ENCODE results near the gene RYR3.

The RYR3 gene

DNA sequence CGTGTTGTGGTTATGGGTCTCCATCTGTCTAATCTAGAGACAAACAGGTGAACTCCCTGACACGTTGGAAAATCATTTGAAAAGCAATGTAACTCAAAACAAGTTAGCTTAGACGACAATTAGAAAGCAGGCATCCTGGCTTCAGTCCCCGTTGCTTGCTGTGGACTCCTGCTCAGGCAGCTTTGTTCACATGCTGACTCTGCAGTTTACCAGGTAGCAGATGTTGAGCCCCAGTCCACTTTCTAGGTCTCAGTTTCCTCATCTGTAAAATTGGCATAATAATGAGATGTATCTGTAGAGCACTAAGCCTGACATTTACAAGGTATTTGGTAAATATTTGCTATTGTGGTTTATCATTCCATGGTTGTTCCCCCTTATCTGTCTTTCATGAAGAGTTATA lies 330.3 kb downstream of the RYR3 start:
- no peak for DNase-seq (ENCODE audit: low read depth)

DNA sequence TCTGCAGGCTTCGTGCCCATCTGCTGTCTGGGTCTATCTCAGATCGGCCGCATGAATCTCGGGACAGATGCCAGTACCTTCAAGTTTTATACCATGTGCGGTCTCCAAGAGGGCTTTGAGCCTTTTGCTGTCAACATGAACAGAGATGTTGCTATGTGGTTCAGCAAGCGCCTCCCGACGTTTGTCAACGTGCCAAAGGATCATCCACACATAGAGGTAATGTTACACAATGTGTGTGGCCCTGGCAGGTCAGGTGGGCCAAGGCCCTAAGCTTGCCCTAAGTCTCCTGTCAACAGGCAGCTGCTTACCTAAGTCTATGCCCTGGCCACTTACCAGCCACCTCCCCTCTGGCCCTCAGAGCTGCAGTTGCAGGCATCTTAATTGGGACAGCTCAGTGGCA lies 333.5 kb downstream of the RYR3 start:
- DNase-seq (ENCODE audit: low read depth), result no peak

- DNase-seq (ENCODE audit: low read depth), result no peak
Measured at GRCh38 chr15:33646744-33647143, 336.0 kb downstream of the RYR3 start.

DNA sequence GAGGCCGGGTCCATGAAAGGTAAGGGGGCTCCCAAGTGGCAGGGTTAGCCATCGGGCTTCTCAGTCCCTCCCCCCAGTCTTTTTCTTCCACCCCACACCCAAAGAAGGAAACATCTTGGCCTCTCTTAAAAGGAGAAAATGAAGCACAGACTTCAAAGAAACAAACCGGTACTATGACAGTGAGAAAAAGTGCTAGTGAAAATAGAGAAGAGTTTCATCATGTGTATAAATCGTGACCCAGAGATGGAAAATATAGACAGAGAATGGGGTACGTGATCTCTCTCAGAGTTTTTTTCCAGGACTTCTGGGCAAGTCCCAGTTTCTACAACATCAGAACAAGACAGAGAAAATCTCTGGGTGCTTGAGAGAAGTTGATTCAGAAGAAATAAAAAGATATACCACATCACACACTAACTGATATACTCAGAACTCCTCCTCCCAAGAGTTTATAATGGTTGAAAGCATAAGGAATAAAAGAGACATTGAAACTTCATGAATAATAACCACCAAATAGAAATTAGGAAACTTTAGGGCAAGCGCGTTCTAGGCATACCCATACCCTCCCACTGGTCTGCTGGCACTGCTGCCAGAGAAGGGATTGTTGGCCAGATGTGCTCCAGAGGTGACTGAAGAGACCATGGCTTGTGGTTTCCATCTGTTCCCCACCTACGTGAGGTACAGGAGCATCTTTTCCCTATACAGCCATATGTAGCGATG lies 338.6 kb downstream of the RYR3 start:
- DNase-seq (ENCODE audit: low read depth), result no peak

- DNase-seq (ENCODE audit: low read depth), result no peak
Measured at GRCh38 chr15:33654860-33655259, 344.1 kb downstream of the RYR3 start.

- DNase-seq (ENCODE audit: low read depth), result no peak
Measured at GRCh38 chr15:33655488-33655887, 344.7 kb downstream of the RYR3 start.

DNA sequence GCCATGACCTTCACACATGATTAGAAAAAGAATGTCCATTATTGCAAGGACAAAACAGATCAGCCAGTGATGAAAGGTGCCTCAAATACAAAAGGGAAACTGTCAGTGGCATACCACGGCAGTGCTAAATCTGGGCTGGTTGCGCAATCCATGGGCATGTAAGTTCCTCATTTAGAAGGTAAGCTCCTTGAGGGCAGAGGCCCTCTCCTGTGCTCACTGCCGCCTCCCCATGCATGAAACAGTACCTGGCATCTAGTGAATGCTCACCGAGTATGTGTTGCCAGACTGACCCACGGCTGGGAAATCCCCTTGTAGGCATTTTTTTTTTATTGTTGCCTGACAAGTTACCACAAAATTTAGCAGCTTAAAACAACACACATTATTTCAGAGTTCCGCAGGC lies 345.4 kb downstream of the RYR3 start:
- DNase-seq (ENCODE audit: low read depth), result no peak

- DNase-seq (ENCODE audit: low read depth), result no peak
Measured at GRCh38 chr15:33660151-33660550, 349.4 kb downstream of the RYR3 start.

GRCh38 chr15:33662014-33662413 lies 351.2 kb downstream of the RYR3 start:
- no peak for DNase-seq (ENCODE audit: low read depth)

DNA sequence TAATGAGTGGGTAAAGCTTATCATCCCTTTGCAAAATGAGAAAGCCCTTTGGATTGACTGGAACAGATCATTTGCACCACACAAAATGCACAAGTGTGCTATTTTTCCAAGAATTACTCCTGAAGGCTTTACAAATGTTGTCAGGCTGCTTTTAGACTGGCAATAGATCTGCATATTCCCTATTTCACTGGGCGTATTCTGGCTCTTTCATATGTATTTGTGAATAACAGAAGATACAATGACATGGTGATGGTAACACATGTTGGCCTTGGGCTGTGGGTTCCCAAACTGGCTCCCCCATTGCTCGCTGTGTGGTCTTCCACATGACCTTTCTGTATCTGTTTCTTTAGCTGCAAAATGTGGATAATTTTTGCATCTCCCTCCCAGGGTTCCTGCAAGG lies 354.2 kb downstream of the RYR3 start:
- no peak for DNase-seq (ENCODE audit: low read depth)

DNA sequence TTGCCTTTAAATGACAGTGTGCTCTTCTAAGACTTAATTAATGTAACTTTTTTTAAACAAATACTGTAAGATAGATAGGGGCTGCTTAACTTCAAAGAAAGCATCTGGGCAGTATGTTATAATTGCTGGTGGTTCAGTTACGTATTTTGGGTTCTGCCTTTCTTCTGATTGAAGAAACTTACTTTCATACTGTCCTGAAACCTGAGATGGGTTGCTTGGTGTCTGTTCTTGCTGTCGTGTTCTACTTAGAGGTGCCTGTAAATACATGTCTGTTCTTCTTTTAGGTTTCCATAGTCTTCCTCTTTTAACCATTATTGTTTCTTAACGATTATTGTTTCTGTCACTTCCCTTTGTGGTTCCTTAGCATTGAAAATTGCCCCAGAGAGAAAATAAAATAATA lies 359.8 kb downstream of the RYR3 start:
- no peak for DNase-seq (ENCODE audit: low read depth)

DNA sequence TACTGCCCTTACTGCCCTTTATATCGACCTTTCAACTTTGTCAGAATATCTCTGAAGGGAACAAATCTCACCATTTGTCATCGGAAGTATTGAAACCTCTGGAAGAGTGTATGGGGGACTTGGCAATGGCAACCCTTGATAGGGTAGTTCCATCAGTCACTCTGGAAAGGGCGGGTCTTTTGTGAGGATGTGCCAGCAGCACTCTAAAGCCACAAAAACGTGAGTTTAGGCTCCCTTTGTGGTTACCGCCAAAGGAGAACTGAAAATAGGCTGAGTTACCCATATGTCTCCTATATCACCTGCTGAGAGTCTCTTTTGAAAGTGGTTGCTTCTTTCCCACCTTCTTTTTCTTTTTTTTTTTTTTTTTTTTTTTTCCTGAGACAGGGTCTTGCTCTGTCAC lies 360.7 kb downstream of the RYR3 start:
- no peak for DNase-seq (ENCODE audit: low read depth)

DNA sequence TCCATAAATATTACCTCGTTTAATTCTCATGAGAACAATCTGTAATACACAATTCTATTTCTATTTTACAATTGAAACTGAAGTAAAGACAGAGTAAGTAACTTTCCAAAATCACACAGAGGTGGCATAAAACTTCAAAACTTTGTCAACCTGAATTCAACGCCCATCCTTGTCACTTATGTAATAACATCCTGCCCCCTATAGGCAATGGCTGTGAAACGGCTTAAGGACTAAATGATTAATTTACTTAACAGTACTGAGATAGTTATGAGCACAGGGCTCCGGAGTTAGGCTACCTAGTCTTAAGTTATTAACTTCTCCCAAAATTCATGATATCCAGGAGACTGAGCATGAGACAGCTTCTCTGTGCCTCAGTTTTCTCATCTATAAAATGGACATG lies 364.5 kb downstream of the RYR3 start:
- no peak for DNase-seq (ENCODE audit: low read depth)

- DNase-seq (ENCODE audit: low read depth), result no peak
Measured at GRCh38 chr15:33677238-33677830, 366.6 kb downstream of the RYR3 start.

GRCh38 chr15:33678176-33678575 lies 367.4 kb downstream of the RYR3 start:
- no peak for DNase-seq (ENCODE audit: low read depth)

GRCh38 chr15:33678602-33679001 lies 367.8 kb downstream of the RYR3 start:
- no peak for DNase-seq (ENCODE audit: low read depth)

- no peak for DNase-seq (ENCODE audit: low read depth)
Measured at GRCh38 chr15:33679061-33679460, 368.3 kb downstream of the RYR3 start.

- no peak for DNase-seq (ENCODE audit: low read depth)
Measured at GRCh38 chr15:33680336-33680735, 369.6 kb downstream of the RYR3 start.

DNA sequence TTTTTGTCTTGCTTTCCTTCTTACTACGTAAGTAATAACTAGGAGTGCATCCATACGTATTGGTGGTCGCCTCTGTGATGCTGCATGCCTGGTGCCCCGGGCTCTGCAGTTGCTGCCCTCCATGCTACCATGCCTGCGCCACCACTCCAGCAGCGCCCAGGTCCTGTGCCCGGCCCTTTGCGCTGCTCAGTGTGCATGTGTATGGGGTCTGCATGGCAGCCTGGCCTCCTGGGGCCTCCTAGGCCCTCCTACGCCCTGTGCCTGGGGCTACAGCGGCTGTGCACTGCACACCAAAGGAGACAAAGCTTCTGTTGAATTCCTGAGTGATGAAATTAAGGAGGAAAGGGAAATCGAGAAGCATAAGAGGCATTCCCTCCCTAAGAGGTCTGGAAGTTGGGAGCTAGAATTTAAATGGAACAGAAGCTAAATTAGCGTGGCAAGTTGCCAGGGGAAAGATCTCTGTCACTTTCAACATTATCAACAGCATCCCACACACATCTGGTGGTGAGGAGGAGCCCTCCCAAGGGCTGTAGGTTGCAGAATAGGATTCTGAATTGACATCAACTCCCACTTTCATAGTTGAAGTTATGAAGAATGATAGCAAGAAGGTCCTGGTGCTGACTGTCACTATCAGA lies 382.5 kb downstream of the RYR3 start:
- DNase-seq (ENCODE audit: low read depth), result no peak

- no peak for DNase-seq (ENCODE audit: low read depth)
Measured at GRCh38 chr15:33698126-33698525, 387.4 kb downstream of the RYR3 start.

- no peak for DNase-seq (ENCODE audit: low read depth)
Measured at GRCh38 chr15:33699145-33699544, 388.4 kb downstream of the RYR3 start.

DNA sequence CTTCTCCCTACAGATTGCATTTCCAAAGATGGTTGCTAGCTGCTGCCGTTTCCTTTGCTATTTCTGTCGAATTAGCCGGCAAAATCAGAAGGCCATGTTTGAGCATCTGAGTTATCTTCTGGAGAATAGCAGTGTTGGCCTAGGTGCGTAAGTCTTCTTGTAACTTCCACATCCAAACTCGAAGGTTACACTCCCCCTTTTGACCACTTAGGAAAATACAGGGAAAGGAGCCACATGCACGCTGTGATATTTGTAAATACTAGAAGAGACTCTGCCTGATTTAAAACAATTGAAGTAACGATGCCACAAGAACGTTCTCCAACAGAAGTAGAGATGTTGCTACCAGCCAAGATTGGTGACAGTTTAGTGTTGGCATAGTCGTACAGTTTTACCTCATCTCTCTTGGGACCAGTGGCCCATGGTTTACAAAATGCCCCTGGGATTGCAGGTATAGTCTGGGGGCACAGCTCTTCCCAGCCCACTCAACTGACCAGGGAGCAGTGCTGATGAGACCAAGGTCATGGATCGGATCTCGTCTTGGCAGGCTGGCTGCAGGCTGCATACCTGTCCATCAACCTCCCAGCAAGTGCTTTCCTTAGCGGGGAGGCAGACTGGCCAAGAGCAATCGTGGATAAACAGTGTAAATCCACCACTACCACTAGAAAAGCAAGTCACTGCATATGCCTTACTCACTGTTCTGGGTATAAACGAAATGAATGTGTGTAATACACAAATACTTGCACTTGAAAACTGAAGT lies 389.1 kb downstream of the RYR3 start:
- no peak for DNase-seq (ENCODE audit: low read depth)

Measured in stimulated activated CD8-positive, alpha-beta memory T cell treated with anti-CD3 and anti-CD28 coated beads, Interleukin-4, amount 100 ng/mL, for 24 hours (primary cell).